IMR-90 (cell line): ENCODE measurements around the gene TIGD7. TPM values are rescaled to one million over a fixed set of nuclear protein-coding genes. Genes with fewer than 3 reads are reported as not detected.

Experiments used
- ATAC-seq: fragments of 200-7000 bp; cut with Tn5 transposase; 2 replicates; pipeline ENCODE4 v1.9.1; 2020; ENCODE audit warnings: low read depth, mild to moderate bottlenecking, moderate library complexity
- BruUV-seq: library from RNA; stranded (reverse); fragments of 400-500 nt; replicated peaks from 2 replicates; lab custom pipeline; 2021; lab: Mats Ljungman, UMichigan
- CTCF ChIA-PET: fragments of 300-600 bp; formaldehyde crosslinking; extraction: SDS; loops from one replicate; lab custom pipeline; 2021; ENCODE audit warnings: antibody characterized with exemption; lab: Yijun Ruan, JAX
- POLR2A ChIA-PET: fragments of 300-600 bp; sonication (Branson Sonifier 250); formaldehyde crosslinking; loops from one replicate; lab custom pipeline; 2022; ENCODE audit warnings: antibody characterized with exemption; ENCODE audit not compliant: unreplicated experiment; lab: Charles Lee
- DNase-seq: peaks from one replicate; pipeline ENCODE4 v3.0.0; 2013
- H2AFZ ChIP-seq: replicated peaks from 2 replicates; pipeline ENCODE3; 2013; ENCODE audit warnings: low read length, mild to moderate bottlenecking; ENCODE audit not compliant: poor library complexity
- H2AK5ac ChIP-seq: 2 replicates; pipeline ENCODE4 v1.6.1; 2013; ENCODE audit warnings: low read depth, low read length, inconsistent platforms
- H2AK9ac ChIP-seq: replicated peaks from 2 replicates; pipeline ENCODE3; 2013; ENCODE audit warnings: mild to moderate bottlenecking, low read depth, low read length, moderate library complexity; ENCODE audit not compliant: poor library complexity
- H2BK120ac ChIP-seq: 2 replicates; pipeline ENCODE4 v1.6.1; 2013; ENCODE audit warnings: low read depth, low read length, inconsistent platforms
- H2BK15ac ChIP-seq: 3 replicates; pipeline ENCODE4 v1.6.1; 2013; ENCODE audit warnings: low read depth, low read length, inconsistent platforms
- H2BK20ac ChIP-seq: 2 replicates; pipeline ENCODE4 v1.6.1; 2013; ENCODE audit warnings: low read depth, mild to moderate bottlenecking, inconsistent platforms, low read length, moderate library complexity
- H2BK5ac ChIP-seq: 2 replicates; pipeline ENCODE4 v1.6.1; 2013; ENCODE audit warnings: mild to moderate bottlenecking, low read depth, low read length, inconsistent platforms; ENCODE audit not compliant: poor library complexity, severe bottlenecking
- H3K14ac ChIP-seq: replicated peaks from 2 replicates; pipeline ENCODE4 v1.6.1; 2013; ENCODE audit warnings: low read depth, low read length, inconsistent platforms
- H3K18ac ChIP-seq: 2 replicates; pipeline ENCODE4 v1.6.1; 2013; ENCODE audit warnings: low read depth, low read length, control low read depth
- H3K23ac ChIP-seq: 2 replicates; pipeline ENCODE4 v1.6.1; 2013; ENCODE audit warnings: low read depth, low read length, inconsistent platforms
- H3K27ac ChIP-seq: 2 replicates; pipeline ENCODE4 v1.5.1; 2013; ENCODE audit warnings: mild to moderate bottlenecking, control low read depth, low read length; ENCODE audit not compliant: insufficient read depth
- H3K27me3 ChIP-seq: 2 replicates; pipeline ENCODE4 v1.6.1; 2013; ENCODE audit warnings: low read length; ENCODE audit not compliant: control insufficient read depth, insufficient read depth
- H3K36me3 ChIP-seq: 2 replicates; pipeline ENCODE4 v1.6.1; 2013; ENCODE audit warnings: low read length, mixed read lengths; ENCODE audit not compliant: control insufficient read depth, insufficient read depth
- H3K4ac ChIP-seq: 2 replicates; pipeline ENCODE4 v1.6.1; 2013; ENCODE audit warnings: low read depth, low read length, inconsistent platforms
- H3K4me1 ChIP-seq: 2 replicates; pipeline ENCODE4 v1.6.1; 2013; ENCODE audit warnings: low read length, mixed read lengths; ENCODE audit not compliant: control insufficient read depth, insufficient read depth
- H3K4me2 ChIP-seq: 2 replicates; pipeline ENCODE4 v1.6.1; 2013; ENCODE audit warnings: low read depth, mild to moderate bottlenecking, control low read depth, low read length, moderate library complexity
- H3K4me3 ChIP-seq: 2 replicates; pipeline ENCODE4 v1.5.1; 2013; ENCODE audit warnings: low read depth, mild to moderate bottlenecking, control low read depth, low read length, moderate library complexity; ENCODE audit not compliant: insufficient read depth
- H3K56ac ChIP-seq: 2 replicates; pipeline ENCODE4 v1.6.1; 2013; ENCODE audit warnings: low read length, inconsistent platforms; ENCODE audit not compliant: insufficient read depth; ENCODE audit errors: extremely low read depth
- H3K79me1 ChIP-seq, 2 experiments: 2 replicates each; pipeline ENCODE4 v1.6.1; 2013; ENCODE audit warnings: low read length in 2 of 2, inconsistent platforms in 1 of 2, low read depth in 1 of 2
- H3K9ac ChIP-seq: 2 replicates; pipeline ENCODE4 v1.6.1; 2013; ENCODE audit warnings: low read depth, low read length, control low read depth
- H3K9me1 ChIP-seq: 2 replicates; pipeline ENCODE4 v1.6.1; 2013; ENCODE audit warnings: low read length, inconsistent platforms; ENCODE audit not compliant: insufficient read depth
- H3K9me3 ChIP-seq: 2 replicates; pipeline ENCODE4 v1.6.1; 2013; ENCODE audit warnings: low read length; ENCODE audit not compliant: control insufficient read depth, insufficient read depth
- H4K20me1 ChIP-seq: 2 replicates; pipeline ENCODE4 v1.6.1; 2013; ENCODE audit warnings: low read length, inconsistent platforms; ENCODE audit not compliant: insufficient read depth
- H4K5ac ChIP-seq: 2 replicates; pipeline ENCODE4 v1.6.1; 2013; ENCODE audit warnings: mild to moderate bottlenecking, low read depth, low read length, control low read depth
- H4K8ac ChIP-seq, 2 experiments: 2 replicates each; pipeline ENCODE4 v1.6.1; 2013; ENCODE audit warnings: low read depth in 2 of 2, low read length in 2 of 2, control low read depth in 1 of 2, inconsistent platforms in 1 of 2
- H4K91ac ChIP-seq: 2 replicates; pipeline ENCODE4 v1.6.1; 2013; ENCODE audit warnings: low read depth, low read length, inconsistent platforms; ENCODE audit not compliant: insufficient read depth
- CTCF ChIP-seq: conservative IDR thresholded peaks from 2 replicates; pipeline ENCODE4 v1.5.1; 2012; ENCODE audit warnings: mild to moderate bottlenecking, low read depth, low read length, improper control_type of control experiment
- POLR2A ChIP-seq: IDR thresholded peaks from 2 replicates; pipeline ENCODE4 v1.6.1; 2012; ENCODE audit warnings: mild to moderate bottlenecking, low read depth, low read length
- WGBS, 2 experiments: methylation state at CpG; one replicate each; pipeline versions ENCODE4 v1.1.5 to v1.1.7; 2013; ENCODE audit warnings: missing lambda C conversion rate in 2 of 2; ENCODE audit not compliant: insufficient read length in 1 of 2; ENCODE audit errors: extremely low coverage in 2 of 2; 5-methylcytosine and 5-hydroxymethylcytosine counted together
- dilution Hi-C: fragments of 300-500 bp; cut with HindIII; formaldehyde crosslinking; loops from one replicate; pipeline ENCODE4 v1.14.3; 2018; ENCODE audit warnings: low sequenced_read_pairs; ENCODE audit not compliant: unreplicated experiment
- in situ Hi-C: fragments of 300-500 bp; cut with MboI; formaldehyde crosslinking; loops from 3 replicates; pipeline ENCODE4 v1.14.3; 2019; ENCODE audit warnings: low sequenced_read_pairs, inconsistent platforms, mixed read lengths
- intact Hi-C: fragments of 100-400 bp; cut with micrococcal nuclease; formaldehyde crosslinking; loops from 2 replicates; pipeline ENCODE4 v1.10.0; 2022
- polyA plus RNA-seq, 3 experiments: library from polyadenylated mRNA; depleted of rRNA; stranded (reverse); fragments of >200 nt; gene quantifications; 2 replicates each; pipeline ENCODE4 v1.2.3, GENCODE V29; 2012; ENCODE audit warnings: low replicate concordance in 1 of 3
- total RNA-seq: library from RNA; depleted of rRNA; stranded (reverse); fragments of >200 nt; gene quantifications from 2 replicates; pipeline ENCODE4 v1.2.3, GENCODE V29; 2012

TIGD7 gene
- total and polyA plus RNA-seq, 2 of the 4 experiments (the other 2 are of a cell fraction) = 2.5 to 2.7 TPM

- CTCF ChIA-PET = no interaction called here
- Histone ChIP-seq H2AK9ac (no peak overlapping the region), H3K36me3 (no peaks in the 10 kb centered on the region), H4K8ac (no peak overlapping the region), H3K14ac (no peak overlapping the region), H3K23ac (no peak overlapping the region), H2AFZ (no peak overlapping the region), H2BK120ac (no peak overlapping the region), H3K27me3 (peaks cover 23% of the 10 kb centered on the region), H3K9ac (no peak overlapping the region), H3K4me2 (no peak overlapping the region), H2BK15ac (no peak overlapping the region), H2BK20ac (no peak overlapping the region), H3K4ac (no peak overlapping the region), H3K4me3 (no peak overlapping the region), H3K9me1 (no peaks in the 10 kb centered on the region), H4K20me1 (no peaks in the 10 kb centered on the region), H3K9me3 (no peaks in the 10 kb centered on the region; the same call in 1 of the 2 replicates), H3K27ac (no peak overlapping the region), H3K18ac (no peak overlapping the region), H2AK5ac (no peak overlapping the region), H4K91ac (no peak overlapping the region), H2BK5ac (no peak overlapping the region), H3K79me1 (no peaks in the 10 kb centered on the region), H3K4me1 (no peaks in the 10 kb centered on the region), H3K56ac (no peak overlapping the region), H4K5ac (no peak overlapping the region)
- ATAC-seq (no peak), DNase-seq (no peak)
- BruUV-seq = no TSS peak
- POLR2A ChIA-PET = no interaction called here
- TF ChIP-seq CTCF (no peak), POLR2A (no peak)
- WGBS, 2 experiments = 34% methylated on average over 15 of the region's 35 CpGs; no CpG with 5 or more reads in 1 of the 2 experiments
- in situ Hi-C loops (no loop called here), intact Hi-C loops (no loop called here), dilution Hi-C loops (no loop called here)
These were observed 50.9 kb downstream of the TIGD7 start for GRCh38 chr16:3254309-3254708.
